Natural killer cell (primary cell): ENCODE measurements around the gene HOXB4. TPM values are rescaled to one million over a fixed set of nuclear protein-coding genes. Genes with fewer than 3 reads are reported as not detected.
A peak's percentile ranks its signal among the peaks of the same experiment; 100 is the strongest.

Source experiments
- ATAC-seq, 3 donors: fragments of 150-1000 bp in 2 of 3; fragments of 200-7000 bp in 1 of 3; cut with Tn5 transposase; 1 replicate in 1 of 3; 2 replicates in 2 of 3; pipeline ENCODE4 v1.10.0; 2021; ENCODE audit warnings: mild to moderate bottlenecking in 2 of 3, moderate library complexity in 2 of 3
- DNase-seq, 2 donors: peaks; one replicate each; pipeline versions ENCODE4 v3.0.0 to v3.0.0-alpha.2; 2013 to 2021; ENCODE audit warnings: mixed read lengths in 1 of 2
- H3K27ac ChIP-seq: one replicate; pipeline ENCODE4 v1.5.1; 2013; ENCODE audit warnings: mild to moderate bottlenecking, low read length
- H3K27me3 ChIP-seq: one replicate; pipeline ENCODE4 v1.6.1; 2013; ENCODE audit warnings: low read length; ENCODE audit not compliant: control insufficient read depth, insufficient read depth
- H3K36me3 ChIP-seq: one replicate; pipeline ENCODE4 v1.6.1; 2013; ENCODE audit warnings: low read length; ENCODE audit not compliant: control insufficient read depth, insufficient read depth
- H3K4me1 ChIP-seq: one replicate; pipeline ENCODE4 v1.6.1; 2013; ENCODE audit warnings: low read length; ENCODE audit not compliant: control insufficient read depth, insufficient read depth
- H3K4me3 ChIP-seq: one replicate; pipeline ENCODE4 v1.5.1; 2013; ENCODE audit warnings: low read length
- H3K9me3 ChIP-seq: one replicate; pipeline ENCODE4 v1.6.1; 2013; ENCODE audit warnings: low read length; ENCODE audit not compliant: control insufficient read depth, insufficient read depth
- H3K27ac Mint-ChIP-seq, 2 donors: one replicate each; pipeline ENCODE4 v1.8.0; 2022; ENCODE audit warnings: mild to moderate bottlenecking in 2 of 2, mixed read lengths in 2 of 2, moderate library complexity in 1 of 2
- H3K27me3 Mint-ChIP-seq, 2 donors: one replicate each; pipeline ENCODE4 v1.8.0; 2022; ENCODE audit warnings: low read depth in 2 of 2, mixed read lengths in 2 of 2
- H3K36me3 Mint-ChIP-seq: one replicate; pipeline ENCODE4 v1.8.0; 2022; ENCODE audit warnings: mixed read lengths
- H3K4me1 Mint-ChIP-seq, 2 donors: one replicate each; pipeline ENCODE4 v1.8.0; 2022; ENCODE audit warnings: mixed read lengths in 2 of 2
- H3K4me3 Mint-ChIP-seq: one replicate; pipeline ENCODE4 v1.8.0; 2022; ENCODE audit warnings: mild to moderate bottlenecking, moderate library complexity, mixed read lengths
- H3K9me3 Mint-ChIP-seq, 2 donors: one replicate each; pipeline ENCODE4 v1.8.0; 2022; ENCODE audit warnings: mixed read lengths in 2 of 2
- WGBS: methylation state at CpG from one replicate; pipeline ENCODE4 v1.1.7; 2013; ENCODE audit warnings: missing lambda C conversion rate; ENCODE audit not compliant: insufficient coverage; 5-methylcytosine and 5-hydroxymethylcytosine counted together
- intact Hi-C: fragments of 100-400 bp; cut with micrococcal nuclease; formaldehyde crosslinking; loops from one replicate; pipeline ENCODE4 v1.14.2; 2022
- total RNA-seq, 4 donors: library from RNA; stranded (reverse); fragments of 120-200 nt in 1 of 4; gene quantifications; one replicate each; pipeline versions ENCODE4 v1.2.3 to v1.2.4, GENCODE V29; 2013 to 2022
- TF ChIP-seq, protein P1 (sequence below): fragments of 200-600 bp; IDR thresholded peaks from one replicate; pipeline ENCODE4 v1.8.0; 2022; ENCODE audit warnings: antibody characterized with exemption

Gene HOXB4
- total RNA-seq, 3 donors from 2014 or later (not counting 1 experiment from before 2014, with no cell fraction given) = 3.5 to 6.7 (median 5.7) TPM

DNA sequence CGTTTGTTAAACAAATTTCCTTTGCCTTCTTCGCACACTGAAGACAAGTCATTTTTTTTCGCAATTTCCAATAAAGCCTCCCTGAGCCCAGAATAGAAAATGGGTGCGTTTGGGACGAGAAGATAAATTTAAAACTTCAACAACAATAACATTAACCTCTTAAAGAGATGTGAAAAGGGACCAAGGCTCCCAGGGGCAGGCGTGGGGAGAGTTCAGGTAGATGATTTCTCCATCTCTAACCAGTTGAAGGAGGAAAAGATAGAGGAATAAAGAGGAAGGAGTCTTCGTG, 1.3 kb upstream of the HOXB4 start:
- TF ChIP-seq, protein P1, sequence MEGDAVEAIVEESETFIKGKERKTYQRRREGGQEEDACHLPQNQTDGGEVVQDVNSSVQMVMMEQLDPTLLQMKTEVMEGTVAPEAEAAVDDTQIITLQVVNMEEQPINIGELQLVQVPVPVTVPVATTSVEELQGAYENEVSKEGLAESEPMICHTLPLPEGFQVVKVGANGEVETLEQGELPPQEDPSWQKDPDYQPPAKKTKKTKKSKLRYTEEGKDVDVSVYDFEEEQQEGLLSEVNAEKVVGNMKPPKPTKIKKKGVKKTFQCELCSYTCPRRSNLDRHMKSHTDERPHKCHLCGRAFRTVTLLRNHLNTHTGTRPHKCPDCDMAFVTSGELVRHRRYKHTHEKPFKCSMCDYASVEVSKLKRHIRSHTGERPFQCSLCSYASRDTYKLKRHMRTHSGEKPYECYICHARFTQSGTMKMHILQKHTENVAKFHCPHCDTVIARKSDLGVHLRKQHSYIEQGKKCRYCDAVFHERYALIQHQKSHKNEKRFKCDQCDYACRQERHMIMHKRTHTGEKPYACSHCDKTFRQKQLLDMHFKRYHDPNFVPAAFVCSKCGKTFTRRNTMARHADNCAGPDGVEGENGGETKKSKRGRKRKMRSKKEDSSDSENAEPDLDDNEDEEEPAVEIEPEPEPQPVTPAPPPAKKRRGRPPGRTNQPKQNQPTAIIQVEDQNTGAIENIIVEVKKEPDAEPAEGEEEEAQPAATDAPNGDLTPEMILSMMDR = no peak
- no peaks in the 10 kb centered on the region for H3K9me3 ChIP-seq
- no peaks in the 10 kb centered on the region for H3K9me3 Mint-ChIP-seq
- peak overlapping the region; percentile 86 to 89 for H3K27ac Mint-ChIP-seq
- no peaks in the 10 kb centered on the region for H3K36me3 Mint-ChIP-seq
- intact Hi-C loops = no loop called here
- no peaks in the 10 kb centered on the region for H3K36me3 ChIP-seq
- peaks cover 47% of the 10 kb centered on the region for H3K4me1 ChIP-seq
- no peak overlapping the region for H3K27ac ChIP-seq
- ATAC-seq (no peak), DNase-seq (peak in 1 of 2 donors; percentile 16)
- H3K4me1 Mint-ChIP-seq = peaks cover 31 to 60% of the 10 kb centered on the region in 2 donors
- WGBS = 51% methylated on average over 3 of the region's 7 CpGs
- peaks cover 38 to 53% of the 10 kb centered on the region in 2 donors for H3K27me3 Mint-ChIP-seq
- H3K4me3 Mint-ChIP-seq = peak overlapping the region; percentile 97
- H3K4me3 ChIP-seq = no peak overlapping the region
- H3K27me3 ChIP-seq = peaks cover 36% of the 10 kb centered on the region

DNA sequence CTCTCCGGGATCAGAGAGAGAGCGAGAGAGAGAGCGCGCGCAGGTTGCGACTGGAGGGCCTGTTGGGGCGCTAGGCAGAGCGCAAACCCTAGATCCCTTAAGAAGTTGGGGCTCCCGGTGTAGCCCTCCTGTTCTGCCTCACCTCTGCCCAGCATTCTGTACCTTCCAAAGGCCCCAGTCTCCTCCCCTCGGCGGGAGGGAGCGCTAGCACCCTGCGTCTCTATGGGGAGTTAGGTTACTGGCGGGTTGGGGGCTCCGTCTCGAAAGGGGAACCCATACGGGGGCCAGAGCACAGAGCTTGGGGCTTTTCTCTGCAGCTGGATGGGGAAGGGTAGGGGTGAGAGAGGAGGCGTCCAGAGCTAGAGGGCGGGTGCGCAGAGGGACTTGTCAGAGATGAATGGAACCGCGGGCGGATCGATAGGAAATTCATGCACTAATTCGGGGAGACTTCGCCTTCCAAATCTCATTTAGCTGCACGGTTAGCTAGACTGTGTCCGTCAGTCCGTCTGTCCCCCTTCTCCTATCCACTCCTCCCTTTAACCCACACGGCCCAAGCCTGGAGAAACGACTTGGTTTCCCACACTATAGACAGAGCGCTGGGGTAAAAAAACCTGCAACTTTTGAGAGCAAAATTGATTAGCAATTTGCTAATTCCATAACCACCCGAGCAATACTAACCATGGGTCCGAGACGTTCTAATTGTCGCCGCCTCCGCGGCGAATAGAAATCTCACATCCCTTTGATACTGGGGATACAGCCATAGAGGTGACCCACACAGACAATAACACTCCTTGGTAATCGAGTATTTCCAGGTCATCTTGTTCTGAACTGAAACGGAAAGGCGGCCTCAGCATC, 693 bp upstream of the HOXB4 start:
- Mint-ChIP-seq H3K36me3 (no peaks in the 10 kb centered on the region), H3K4me3 (peak overlapping the region; percentile 97), H3K27ac (peak overlapping the region; percentile 86 to 89), H3K4me1 (peaks cover 37 to 64% of the 10 kb centered on the region in 2 donors), H3K27me3 (peaks cover 37 to 48% of the 10 kb centered on the region in 2 donors), H3K9me3 (no peaks in the 10 kb centered on the region)
- intact Hi-C loops = no loop called here
- Histone ChIP-seq H3K4me1 (peaks cover 51% of the 10 kb centered on the region), H3K27ac (peak overlapping the region; percentile 51), H3K9me3 (no peaks in the 10 kb centered on the region), H3K4me3 (peak overlapping the region; percentile 81), H3K36me3 (no peaks in the 10 kb centered on the region), H3K27me3 (peaks cover 35% of the 10 kb centered on the region)
- DNase-seq (no peak), ATAC-seq (peak; percentile 39 to 48 (median 44))
- TF ChIP-seq, protein P1 = no peak
- WGBS = 12% methylated on average over 43 of the region's 43 CpGs

DNA sequence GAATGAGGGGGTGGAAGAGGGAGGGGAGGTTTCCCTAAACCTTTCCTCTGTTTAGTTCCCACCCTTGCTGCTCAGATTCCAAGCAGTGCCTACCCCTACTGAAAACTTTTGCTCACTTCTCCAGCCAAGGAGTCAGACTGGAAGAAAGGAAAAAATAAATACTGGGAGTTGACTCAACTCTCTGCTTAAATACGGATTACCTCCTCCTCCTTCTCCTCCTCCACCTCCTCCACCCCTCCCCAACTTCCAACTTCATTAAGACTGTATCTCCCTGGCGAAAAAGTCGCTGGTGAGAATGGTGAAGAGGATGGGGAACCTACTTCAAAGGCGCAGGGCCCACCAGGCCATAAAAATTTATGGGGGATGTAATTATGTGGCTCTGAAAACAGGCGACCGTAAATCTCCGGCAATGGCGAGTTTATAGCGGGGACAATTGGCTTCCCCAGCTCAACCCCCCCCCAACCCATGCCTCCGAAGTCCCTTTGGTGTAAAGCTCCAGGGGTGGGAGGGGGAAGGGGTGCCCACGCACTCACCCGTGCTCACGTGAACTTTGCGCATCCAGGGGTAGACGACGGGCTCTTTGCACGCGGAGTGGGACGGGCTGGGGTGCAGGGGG, 712 bp downstream of the HOXB4 start:
- H3K36me3 ChIP-seq = no peaks in the 10 kb centered on the region
- H3K9me3 ChIP-seq = no peaks in the 10 kb centered on the region
- H3K4me1 ChIP-seq = peaks cover 60% of the 10 kb centered on the region
- Mint-ChIP-seq H3K9me3 (no peaks in the 10 kb centered on the region), H3K4me3 (peak overlapping the region; percentile 83), H3K4me1 (peaks cover 44 to 70% of the 10 kb centered on the region in 2 donors), H3K27me3 (peaks cover 23 to 35% of the 10 kb centered on the region in 2 donors), H3K36me3 (no peaks in the 10 kb centered on the region), H3K27ac (peak overlapping the region in 1 of 2 donors; percentile 89)
- intact Hi-C loops = no loop called here
- peak in 1 of 2 donors; percentile 50 for DNase-seq
- ATAC-seq = peak in 2 of 3 donors; percentile 10 to 13
- 2% methylated on average over 10 of the region's 19 CpGs for WGBS
- peak overlapping the region; percentile 44 for H3K4me3 ChIP-seq
- H3K27me3 ChIP-seq = peaks cover 26% of the 10 kb centered on the region
- TF ChIP-seq, protein P1 = no peak
- no peak overlapping the region for H3K27ac ChIP-seq
